K562 (cell line): ENCODE results near the gene ANO9. TPM values are rescaled to one million over a fixed set of nuclear protein-coding genes. Genes with fewer than 3 reads are reported as not detected.

Experiments used
- CBX5 ChIP-seq: IDR thresholded peaks from 2 replicates; pipeline ENCODE4 v1.6.1; 2014; ENCODE audit warnings: low read depth, borderline replicate concordance
- COPS2 ChIP-seq: fragments of 450-650 bp; conservative IDR thresholded peaks from 2 replicates; pipeline ENCODE4 v1.6.1; 2016; ENCODE audit warnings: mild to moderate bottlenecking, moderate library complexity
- EHMT2 ChIP-seq: fragments of 450-650 bp; IDR thresholded peaks from 2 replicates; pipeline ENCODE4 v1.6.1; 2018; ENCODE audit warnings: antibody characterized with exemption
- HIVEP1 ChIP-seq: fragments of 250-450 bp; sonication (Bioruptor Pico); IDR thresholded peaks from 2 replicates; pipeline ENCODE4 v1.4.0; 2020; ENCODE audit warnings: mild to moderate bottlenecking
- ILF3 ChIP-seq: fragments of 450-650 bp; IDR thresholded peaks from 2 replicates; pipeline ENCODE4 v1.6.1; 2018; ENCODE audit warnings: antibody characterized with exemption, mild to moderate bottlenecking, moderate library complexity, borderline replicate concordance
- ILK ChIP-seq: fragments of 450-650 bp; IDR thresholded peaks from 2 replicates; pipeline ENCODE4 v1.6.1; 2016; ENCODE audit warnings: missing genetic modification characterization, low read depth, mild to moderate bottlenecking, missing compliant biosample characterization, moderate library complexity, borderline replicate concordance
- IRF1 ChIP-seq: sonication (generic); formaldehyde crosslinking; IDR thresholded peaks from 2 replicates; pipeline ENCODE4 v1.8.0; 2022; ENCODE audit warnings: missing genetic modification reagents, mild to moderate bottlenecking, borderline replicate concordance
- MYBL2 ChIP-seq, 2 experiments: fragments of 450-650 bp in 1 of 2; sonication (generic) in 1 of 2; formaldehyde crosslinking in 1 of 2; IDR thresholded peaks; 2 replicates each; pipeline versions ENCODE4 v1.6.1 to v1.8.1; 2017 to 2022; ENCODE audit warnings: borderline replicate concordance in 1 of 2, inconsistent platforms in 1 of 2, low read depth in 1 of 2, mild to moderate bottlenecking in 1 of 2, missing genetic modification reagents in 1 of 2, moderate library complexity in 1 of 2
- PHF21A ChIP-seq: fragments of 450-650 bp; IDR thresholded peaks from 2 replicates; pipeline ENCODE4 v1.6.1; 2017; ENCODE audit warnings: low read depth, borderline replicate concordance
- PTBP1 ChIP-seq: fragments of 200-400 bp; formaldehyde crosslinking; IDR thresholded peaks from 2 replicates; pipeline ENCODE4 v1.6.1; 2017; ENCODE audit warnings: low read depth, low read length
- PTTG1 ChIP-seq: fragments of 450-650 bp; IDR thresholded peaks from 2 replicates; pipeline ENCODE4 v1.6.1; 2016; ENCODE audit warnings: low read depth, mild to moderate bottlenecking, missing genetic modification characterization, missing compliant biosample characterization
- SMARCC2 ChIP-seq: fragments of 450-650 bp; IDR thresholded peaks from 2 replicates; pipeline ENCODE4 v1.6.1; 2017; ENCODE audit warnings: antibody characterized with exemption, moderate library complexity, mild to moderate bottlenecking, low read depth
- XRCC5 ChIP-seq: fragments of 200-400 bp; formaldehyde crosslinking; IDR thresholded peaks from 2 replicates; pipeline ENCODE4 v1.6.1; 2017; ENCODE audit warnings: low read depth, mild to moderate bottlenecking, low read length
- ZBED1 ChIP-seq: IDR thresholded peaks from 2 replicates; pipeline ENCODE4 v1.6.1; 2014
- ZNF143 ChIP-seq: sonication (generic); formaldehyde crosslinking; IDR thresholded peaks from 2 replicates; pipeline ENCODE4 v1.9.0; 2022; ENCODE audit warnings: mild to moderate bottlenecking, missing genetic modification reagents
- polyA plus RNA-seq, 8 experiments: library from polyadenylated mRNA; depleted of rRNA in 4 of 8; stranded (reverse) in 5 of 8; unstranded in 3 of 8; fragments of >200 nt; fragmentation: Nextera tagmentation in 2 of 8; fragmentation: Illumina TruSeq in 1 of 8; extraction: Ambion mirVana in 2 of 8; extraction: Trizol in 1 of 8; gene quantifications; 2 replicates each; pipeline versions ENCODE4 v1.2.1 to v1.2.3, GENCODE V29; 2011 to 2014; ENCODE audit warnings: inconsistent platforms in 1 of 8, missing spikeins in 1 of 8
- total RNA-seq, 7 experiments: library from RNA; depleted of rRNA in 6 of 7; stranded (reverse); fragments of >200 nt in 6 of 7; fragmentation: Illumina TruSeq in 2 of 7; extraction: Trizol in 2 of 7; gene quantifications; 2 replicates each; pipeline versions ENCODE4 v1.2.1 to v1.2.3, GENCODE V29; 2011 to 2021; ENCODE audit warnings: low replicate concordance in 1 of 7
- TF ChIP-seq, protein P1 (sequence below): sonication (generic); IDR thresholded peaks from 2 replicates; pipeline ENCODE4 v1.6.1; 2016
- TF ChIP-seq, protein P2 (sequence below): fragments of 450-650 bp; IDR thresholded peaks from one replicate; pipeline ENCODE4 v1.6.1; 2018; ENCODE audit warnings: mild to moderate bottlenecking, moderate library complexity; ENCODE audit not compliant: partially characterized antibody
- TF ChIP-seq, protein P3 (sequence below): fragments of 450-650 bp; formaldehyde crosslinking; conservative IDR thresholded peaks from 2 replicates; pipeline ENCODE4 v1.4.0; 2022; ENCODE audit warnings: mild to moderate bottlenecking, missing genetic modification characterization
- TF ChIP-seq, protein P4 (sequence below): fragments of 250-450 bp; sonication (Bioruptor Pico); IDR thresholded peaks from 2 replicates; pipeline ENCODE4 v1.5.0; 2020; ENCODE audit warnings: mild to moderate bottlenecking, borderline replicate concordance
- TF ChIP-seq, protein P5 (sequence below): fragments of 450-650 bp; conservative IDR thresholded peaks from 2 replicates; pipeline ENCODE4 v1.6.1; 2016; ENCODE audit warnings: missing genetic modification characterization, low read depth, mild to moderate bottlenecking, missing compliant biosample characterization, moderate library complexity

Gene ANO9
- total and polyA plus RNA-seq, 9 of the 15 experiments (the other 6 are each of a cell fraction or from before 2014, with no cell fraction given): 0.20 to 14.5 (median 4.5) TPM

DNA sequence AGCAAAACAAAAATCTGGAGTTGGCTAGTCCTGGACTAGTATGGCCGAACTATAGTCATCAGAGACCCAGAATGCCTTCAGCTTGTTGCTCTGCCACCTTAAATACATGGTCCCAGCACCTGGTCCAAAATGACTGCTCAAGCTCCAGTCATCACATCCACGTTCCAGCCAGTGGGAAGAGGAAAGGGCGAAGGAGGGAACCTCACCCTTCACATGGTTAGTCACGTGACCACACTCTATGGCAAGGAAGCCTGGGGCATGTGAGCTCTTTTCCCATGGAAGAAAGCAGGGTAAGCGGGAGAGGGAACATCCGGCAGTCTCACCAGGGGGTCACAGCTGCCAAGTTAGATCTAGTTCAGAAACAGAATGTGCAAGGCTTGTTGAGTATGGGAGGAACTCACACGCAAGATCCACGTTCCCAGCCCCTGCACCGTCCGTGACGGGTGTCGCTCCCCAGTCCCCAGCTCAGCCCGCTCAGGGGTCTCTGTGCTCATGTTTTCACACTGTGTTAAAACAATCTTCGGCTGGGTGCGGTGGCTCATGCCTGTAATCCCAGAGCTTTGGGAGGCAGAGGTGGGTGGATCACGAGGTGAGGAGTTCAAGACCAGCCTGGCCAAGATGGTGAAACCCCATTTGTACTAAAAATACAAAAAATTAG lies 1.9 kb upstream of the ANO9 start (continued):
- no peak for TF ChIP-seq ZNF143 (CRISPR knock-in tag)
- TF ChIP-seq XRCC5: no peak
- TF ChIP-seq CBX5: no peak
- TF ChIP-seq, protein P1, sequence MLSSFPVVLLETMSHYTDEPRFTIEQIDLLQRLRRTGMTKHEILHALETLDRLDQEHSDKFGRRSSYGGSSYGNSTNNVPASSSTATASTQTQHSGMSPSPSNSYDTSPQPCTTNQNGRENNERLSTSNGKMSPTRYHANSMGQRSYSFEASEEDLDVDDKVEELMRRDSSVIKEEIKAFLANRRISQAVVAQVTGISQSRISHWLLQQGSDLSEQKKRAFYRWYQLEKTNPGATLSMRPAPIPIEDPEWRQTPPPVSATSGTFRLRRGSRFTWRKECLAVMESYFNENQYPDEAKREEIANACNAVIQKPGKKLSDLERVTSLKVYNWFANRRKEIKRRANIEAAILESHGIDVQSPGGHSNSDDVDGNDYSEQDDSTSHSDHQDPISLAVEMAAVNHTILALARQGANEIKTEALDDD: no peak
- TF ChIP-seq, protein P2, sequence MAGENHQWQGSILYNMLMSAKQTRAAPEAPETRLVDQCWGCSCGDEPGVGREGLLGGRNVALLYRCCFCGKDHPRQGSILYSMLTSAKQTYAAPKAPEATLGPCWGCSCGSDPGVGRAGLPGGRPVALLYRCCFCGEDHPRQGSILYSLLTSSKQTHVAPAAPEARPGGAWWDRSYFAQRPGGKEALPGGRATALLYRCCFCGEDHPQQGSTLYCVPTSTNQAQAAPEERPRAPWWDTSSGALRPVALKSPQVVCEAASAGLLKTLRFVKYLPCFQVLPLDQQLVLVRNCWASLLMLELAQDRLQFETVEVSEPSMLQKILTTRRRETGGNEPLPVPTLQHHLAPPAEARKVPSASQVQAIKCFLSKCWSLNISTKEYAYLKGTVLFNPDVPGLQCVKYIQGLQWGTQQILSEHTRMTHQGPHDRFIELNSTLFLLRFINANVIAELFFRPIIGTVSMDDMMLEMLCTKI: no peak
- TF ChIP-seq HIVEP1 (CRISPR knock-in tag): no peak
- TF ChIP-seq, protein P3, sequence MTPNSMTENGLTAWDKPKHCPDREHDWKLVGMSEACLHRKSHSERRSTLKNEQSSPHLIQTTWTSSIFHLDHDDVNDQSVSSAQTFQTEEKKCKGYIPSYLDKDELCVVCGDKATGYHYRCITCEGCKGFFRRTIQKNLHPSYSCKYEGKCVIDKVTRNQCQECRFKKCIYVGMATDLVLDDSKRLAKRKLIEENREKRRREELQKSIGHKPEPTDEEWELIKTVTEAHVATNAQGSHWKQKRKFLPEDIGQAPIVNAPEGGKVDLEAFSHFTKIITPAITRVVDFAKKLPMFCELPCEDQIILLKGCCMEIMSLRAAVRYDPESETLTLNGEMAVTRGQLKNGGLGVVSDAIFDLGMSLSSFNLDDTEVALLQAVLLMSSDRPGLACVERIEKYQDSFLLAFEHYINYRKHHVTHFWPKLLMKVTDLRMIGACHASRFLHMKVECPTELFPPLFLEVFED: no peak
- TF ChIP-seq, protein P4, sequence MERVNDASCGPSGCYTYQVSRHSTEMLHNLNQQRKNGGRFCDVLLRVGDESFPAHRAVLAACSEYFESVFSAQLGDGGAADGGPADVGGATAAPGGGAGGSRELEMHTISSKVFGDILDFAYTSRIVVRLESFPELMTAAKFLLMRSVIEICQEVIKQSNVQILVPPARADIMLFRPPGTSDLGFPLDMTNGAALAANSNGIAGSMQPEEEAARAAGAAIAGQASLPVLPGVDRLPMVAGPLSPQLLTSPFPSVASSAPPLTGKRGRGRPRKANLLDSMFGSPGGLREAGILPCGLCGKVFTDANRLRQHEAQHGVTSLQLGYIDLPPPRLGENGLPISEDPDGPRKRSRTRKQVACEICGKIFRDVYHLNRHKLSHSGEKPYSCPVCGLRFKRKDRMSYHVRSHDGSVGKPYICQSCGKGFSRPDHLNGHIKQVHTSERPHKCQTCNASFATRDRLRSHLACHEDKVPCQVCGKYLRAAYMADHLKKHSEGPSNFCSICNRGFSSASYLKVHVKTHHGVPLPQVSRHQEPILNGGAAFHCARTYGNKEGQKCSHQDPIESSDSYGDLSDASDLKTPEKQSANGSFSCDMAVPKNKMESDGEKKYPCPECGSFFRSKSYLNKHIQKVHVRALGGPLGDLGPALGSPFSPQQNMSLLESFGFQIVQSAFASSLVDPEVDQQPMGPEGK: no peak
- no peak for TF ChIP-seq PHF21A
- no peak for TF ChIP-seq ZBED1
- no peak for TF ChIP-seq ILK (tag)
- TF ChIP-seq PTTG1 (tag): no peak
- TF ChIP-seq SMARCC2: no peak
- TF ChIP-seq, protein P5, sequence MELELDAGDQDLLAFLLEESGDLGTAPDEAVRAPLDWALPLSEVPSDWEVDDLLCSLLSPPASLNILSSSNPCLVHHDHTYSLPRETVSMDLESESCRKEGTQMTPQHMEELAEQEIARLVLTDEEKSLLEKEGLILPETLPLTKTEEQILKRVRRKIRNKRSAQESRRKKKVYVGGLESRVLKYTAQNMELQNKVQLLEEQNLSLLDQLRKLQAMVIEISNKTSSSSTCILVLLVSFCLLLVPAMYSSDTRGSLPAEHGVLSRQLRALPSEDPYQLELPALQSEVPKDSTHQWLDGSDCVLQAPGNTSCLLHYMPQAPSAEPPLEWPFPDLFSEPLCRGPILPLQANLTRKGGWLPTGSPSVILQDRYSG (tag): no peak
- no peak for TF ChIP-seq ILF3
- TF ChIP-seq PTBP1: no peak
- no peak for TF ChIP-seq COPS2
- TF ChIP-seq MYBL2 (IDR thresholded peaks at IDR 0.05; ENCODE audit: low read depth): no peak
- TF ChIP-seq MYBL2 (CRISPR knock-in tag; IDR thresholded peaks at IDR 0.05; ENCODE audit: borderline replicate concordance): no peak
- TF ChIP-seq EHMT2: no peak
- TF ChIP-seq IRF1 (CRISPR knock-in tag): no peak
